ENCODE results near the gene MVK. TPM values are rescaled to one million over a fixed set of nuclear protein-coding genes. Genes with fewer than 3 reads are reported as not detected.

Gene MVK
- total and polyA plus RNA-seq, 2 of the 4 experiments (the other 2 are of a cell fraction) = 6.6 to 11.5 TPM

DNA sequence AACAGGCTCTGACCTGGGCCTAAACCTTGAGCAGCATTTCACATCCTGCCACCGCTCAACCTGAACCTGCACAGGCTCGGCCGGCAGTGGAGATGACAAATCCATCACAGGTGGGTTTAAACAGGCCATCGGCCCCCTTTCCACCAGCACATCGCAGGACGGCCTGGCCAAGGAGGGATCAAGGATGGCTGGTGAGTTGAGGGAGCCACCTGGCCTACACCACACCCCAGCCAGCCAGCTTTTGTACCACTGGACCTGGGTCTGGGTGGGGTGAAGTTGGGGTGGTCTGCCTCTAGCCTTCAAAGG is 14.4 kb upstream of the MVK start (continued):
- TF ChIP-seq BHLHE40 (IDR thresholded peaks at IDR 0.05; ENCODE audit: low read depth, low read length) = no peak
- TF ChIP-seq RAD21 (IDR thresholded peaks at IDR 0.05; ENCODE audit: low read length) = no peak
- TF ChIP-seq SMC3 (IDR thresholded peaks at IDR 0.05; ENCODE audit: low read depth, low read length) = no peak
- TF ChIP-seq FOS (IDR thresholded peaks at IDR 0.05; ENCODE audit: low read depth, low read length) = no peak

DNA sequence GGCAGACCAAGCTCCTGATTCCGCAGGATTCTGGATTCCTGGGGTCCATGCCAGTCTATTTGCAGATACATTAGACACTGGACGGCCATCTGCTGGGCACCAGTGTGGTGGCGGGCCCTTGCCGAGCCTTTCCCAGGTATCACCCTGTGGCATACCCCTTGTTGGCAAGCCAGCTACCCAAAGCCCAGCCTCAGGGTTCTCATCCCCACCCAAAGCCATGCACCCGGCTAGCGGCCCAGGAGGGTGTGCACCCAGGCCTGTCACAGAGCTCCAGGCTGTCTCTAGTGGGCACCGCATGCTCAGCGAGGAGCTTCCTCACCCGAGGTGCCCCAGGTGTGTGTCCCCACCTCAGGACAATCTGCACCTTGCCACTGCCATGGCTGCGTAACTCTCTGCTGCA is 14.0 kb upstream of the MVK start:
- Histone ChIP-seq H3K79me1 (ENCODE audit: low read depth in 1 of 2, low read length in 2 of 2) (no peaks in the 10 kb centered on the region), H3K23ac (ENCODE audit: low read depth, low read length) (no peak overlapping the region), H4K91ac (ENCODE audit: insufficient read depth, low read depth, low read length) (no peak overlapping the region), H3K4ac (ENCODE audit: low read depth, low read length) (no peak overlapping the region), H3K27me3 (ENCODE audit: control insufficient read depth, insufficient read depth, low read length) (peaks cover 3% of the 10 kb centered on the region; the same call in 1 of the 2 replicates), H3K9me1 (ENCODE audit: insufficient read depth, low read length) (no peaks in the 10 kb centered on the region), H3K56ac (ENCODE audit: extremely low read depth, insufficient read depth, low read length) (no peak overlapping the region), H3K27ac (ENCODE audit: insufficient read depth, low read length) (no peak overlapping the region), H4K20me1 (ENCODE audit: insufficient read depth, low read length) (no peaks in the 10 kb centered on the region), H3K4me1 (ENCODE audit: control insufficient read depth, insufficient read depth, low read length) (no peaks in the 10 kb centered on the region), H3K18ac (ENCODE audit: low read depth, low read length) (no peak overlapping the region), H2AK9ac (replicated peaks; ENCODE audit: low read depth, low read length, poor library complexity) (no peak overlapping the region), H2BK20ac (ENCODE audit: low read depth, low read length) (no peak overlapping the region), H2BK120ac (ENCODE audit: low read depth, low read length) (no peak overlapping the region), H4K8ac (ENCODE audit: low read depth in 2 of 2, low read length in 2 of 2) (no peak overlapping the region), H2AK5ac (ENCODE audit: low read depth, low read length) (no peak overlapping the region), H3K14ac (replicated peaks; ENCODE audit: low read depth, low read length) (no peak overlapping the region), H3K4me3 (ENCODE audit: insufficient read depth, low read depth, low read length) (no peak overlapping the region), H2BK15ac (ENCODE audit: low read depth, low read length) (no peak overlapping the region), H3K36me3 (ENCODE audit: control insufficient read depth, insufficient read depth, low read length) (no peaks in the 10 kb centered on the region), H3K4me2 (ENCODE audit: low read depth, low read length) (no peak overlapping the region), H3K9ac (ENCODE audit: low read depth, low read length) (no peak overlapping the region), H2BK5ac (ENCODE audit: low read depth, low read length, poor library complexity, severe bottlenecking) (no peak overlapping the region), H2AFZ (replicated peaks; ENCODE audit: low read length, poor library complexity) (no peak overlapping the region), H3K9me3 (ENCODE audit: control insufficient read depth, insufficient read depth, low read length) (0 out of 2 replicates have a peak, but pooled peaks cover 2% of the 10 kb centered on the region), H4K5ac (ENCODE audit: low read depth, low read length) (no peak overlapping the region)
- TF ChIP-seq MAFK (IDR thresholded peaks at IDR 0.05; ENCODE audit: low read depth, low read length) = no peak
- no peak for TF ChIP-seq POLR2A (IDR thresholded peaks at IDR 0.05; ENCODE audit: low read depth, low read length)
- TF ChIP-seq RFX5 (IDR thresholded peaks at IDR 0.05; ENCODE audit: low read depth, low read length) = no peak
- TF ChIP-seq, protein P1, sequence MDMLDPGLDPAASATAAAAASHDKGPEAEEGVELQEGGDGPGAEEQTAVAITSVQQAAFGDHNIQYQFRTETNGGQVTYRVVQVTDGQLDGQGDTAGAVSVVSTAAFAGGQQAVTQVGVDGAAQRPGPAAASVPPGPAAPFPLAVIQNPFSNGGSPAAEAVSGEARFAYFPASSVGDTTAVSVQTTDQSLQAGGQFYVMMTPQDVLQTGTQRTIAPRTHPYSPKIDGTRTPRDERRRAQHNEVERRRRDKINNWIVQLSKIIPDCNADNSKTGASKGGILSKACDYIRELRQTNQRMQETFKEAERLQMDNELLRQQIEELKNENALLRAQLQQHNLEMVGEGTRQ (IDR thresholded peaks at IDR 0.05; ENCODE audit: low read depth, low read length) = no peak
- no peak for TF ChIP-seq BHLHE40 (IDR thresholded peaks at IDR 0.05; ENCODE audit: low read depth, low read length)
- no peak for TF ChIP-seq CHD1 (IDR thresholded peaks at IDR 0.05; ENCODE audit: low read depth, low read length)
- ChIA-PET POLR2A (ENCODE audit: unreplicated experiment) (no interaction called here), CTCF (interaction anchor here (1.4 kb wide), 1 partner anchor 13 kb away, joined by 3 read pairs; no protein-coding TSS in a partner anchor)
- WGBS, 2 experiments (ENCODE audit: extremely low coverage in 2 of 2, insufficient read length in 1 of 2) = 87% methylated on average over 8 of the region's 10 CpGs; no CpG with 5 or more reads in 1 of the 2 experiments
- intact Hi-C loops (cut with micrococcal nuclease) (no loop called here), in situ Hi-C loops (cut with MboI; ENCODE audit: low sequenced_read_pairs) (no loop called here), dilution Hi-C loops (cut with HindIII; ENCODE audit: low sequenced_read_pairs, unreplicated experiment) (no loop called here)
- DNase-seq (no peak), ATAC-seq (ENCODE audit: low read depth) (no peak)
- no TSS peak for BruUV-seq (replicated peaks)
